Stomach (tissue), 9 donors: Measurements from ENCODE around the gene DCUN1D4. TPM values are rescaled to one million over a fixed set of nuclear protein-coding genes. Genes with fewer than 3 reads are reported as not detected.

ENCODE experiments used
- DNase-seq, 2 donors: peaks; one replicate each; pipeline versions ENCODE4 v3.0.0 to v3.0.0-alpha.2; 2013 to 2019
- H3K27ac ChIP-seq, 5 donors: fragments of 200-600 bp in 4 of 5; sonication (generic) in 4 of 5; one replicate each; pipeline ENCODE4 v1.5.1; 2013 to 2019; ENCODE audit warnings: mild to moderate bottlenecking in 1 of 5, moderate library complexity in 1 of 5
- H3K27me3 ChIP-seq, 3 donors: fragments of 200-600 bp; sonication (generic); one replicate each; pipeline ENCODE4 v1.5.1; 2017 to 2019; ENCODE audit warnings: mixed run types in 1 of 3
- H3K36me3 ChIP-seq, 4 donors: fragments of 200-600 bp; sonication (generic); 1 replicate in 3 of 4; 2 replicates in 1 of 4; pipeline ENCODE4 v1.5.1; 2016 to 2019
- H3K4me1 ChIP-seq, 4 donors: fragments of 200-600 bp; sonication (generic); one replicate each; pipeline ENCODE4 v1.5.1; 2016 to 2019
- H3K4me3 ChIP-seq, 4 donors: fragments of 200-600 bp; sonication (generic) in 3 of 4; one replicate each; pipeline ENCODE4 v1.5.1; 2016 to 2019; ENCODE audit warnings: mild to moderate bottlenecking in 1 of 4
- H3K9me3 ChIP-seq, 4 donors: fragments of 200-600 bp; sonication (generic); one replicate each; pipeline ENCODE4 v1.5.1; 2016 to 2019
- EP300 ChIP-seq: sonication (generic); formaldehyde crosslinking; IDR thresholded peaks from one replicate; pipeline ENCODE4 v1.6.1; 2017; ENCODE audit warnings: antibody characterized with exemption
- POLR2A ChIP-seq, 4 donors: fragments of 450-650 bp; IDR thresholded peaks; one replicate each; pipeline ENCODE4 v1.6.1; 2016; ENCODE audit warnings: antibody characterized with exemption in 4 of 4, control low read depth in 2 of 4, mild to moderate bottlenecking in 1 of 4, moderate library complexity in 1 of 4
- POLR2AphosphoS5 ChIP-seq, 3 donors: sonication (generic); formaldehyde crosslinking; IDR thresholded peaks; one replicate each; pipeline ENCODE4 v1.6.1; 2016; ENCODE audit warnings: antibody characterized with exemption in 3 of 3
- WGBS, 5 donors: extraction: QIAGEN DNeasy Blood & Tissue Kit in 3 of 5; methylation state at CpG; one replicate each; pipeline versions ENCODE4 v1.1.5 to v1.1.7; 2013 to 2018; 5-methylcytosine and 5-hydroxymethylcytosine counted together
- intact Hi-C: fragments of 100-400 bp; cut with DNase I; formaldehyde crosslinking; loops from one replicate; pipeline ENCODE4 v1.15.1; 2023; ENCODE audit warnings: low total_unique reads
- polyA plus RNA-seq, 3 donors: library from polyadenylated mRNA; stranded (reverse); fragments of 200-250 nt; gene quantifications; one replicate each; pipeline ENCODE4 v1.2.3, GENCODE V29; 2013
- total RNA-seq, 5 donors: library from RNA; depleted of rRNA; stranded (reverse); fragments of >200 nt; gene quantifications; one replicate each; pipeline versions ENCODE4 v1.1.0 to v1.2.3, GENCODE V29; 2014 to 2016
- TF ChIP-seq, protein P1 (sequence below), 7 experiments: fragments of 450-650 bp in 4 of 7; fragments of 200-600 bp in 3 of 7; sonication (generic) in 3 of 7; IDR thresholded peaks; one replicate each; pipeline ENCODE4 v1.5.1; 2016 to 2019; ENCODE audit warnings: antibody characterized with exemption in 7 of 7, control low read depth in 2 of 7, mild to moderate bottlenecking in 1 of 7
- donor health status: healthy with polysubstance abuse.
- donor health status: Bipolar disorder and iron deficiency.
- donor health status: healthy.

Gene DCUN1D4
- total and polyA plus RNA-seq, 8 donors, result 5.8 to 84.6 (median 30.0) TPM

DNA sequence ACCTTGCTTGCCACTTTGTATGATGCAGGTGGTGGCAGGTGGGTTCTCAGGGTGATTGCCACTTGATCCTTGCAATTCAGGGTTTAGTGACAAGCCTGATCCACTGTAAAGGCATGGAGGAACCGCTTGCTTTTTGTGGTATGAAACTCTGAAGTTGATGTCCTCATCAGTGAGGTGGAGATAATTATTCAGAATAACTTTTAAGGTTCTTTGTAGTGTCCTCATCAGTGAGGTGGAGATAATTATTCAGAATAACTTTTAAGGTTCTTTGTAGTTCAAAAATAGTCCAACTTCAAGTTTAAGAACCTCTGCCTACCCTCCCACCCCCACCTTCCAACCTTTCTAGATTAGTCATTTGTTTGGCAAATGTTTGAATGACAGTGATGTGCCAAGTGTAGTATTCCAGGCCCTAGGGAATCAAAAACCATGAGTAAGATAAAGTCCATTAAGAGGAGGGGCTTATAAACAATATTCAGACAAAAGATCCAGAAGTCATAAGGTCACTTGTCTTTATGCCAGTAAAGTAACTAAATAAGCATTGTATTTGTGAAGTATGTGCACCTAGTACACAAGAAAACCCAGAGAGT lies 51.2 kb downstream of the DCUN1D4 start:
- Histone ChIP-seq H3K4me1 (peaks cover 0 to 24% (median 9%) of the 10 kb centered on the region in 4 donors), H3K36me3 (peaks cover 3 to 62% (median 52%) of the 10 kb centered on the region in 4 donors), H3K9me3 (no peaks in the 10 kb centered on the region), H3K27ac (no peak overlapping the region), H3K4me3 (no peak overlapping the region), H3K27me3 (no peaks in the 10 kb centered on the region)
- no peak for DNase-seq
- TF ChIP-seq POLR2AphosphoS5 (IDR thresholded peaks at IDR 0.05) (no peak), EP300 (no peak), POLR2A (IDR thresholded peaks at IDR 0.05) (no peak)
- TF ChIP-seq, protein P1, sequence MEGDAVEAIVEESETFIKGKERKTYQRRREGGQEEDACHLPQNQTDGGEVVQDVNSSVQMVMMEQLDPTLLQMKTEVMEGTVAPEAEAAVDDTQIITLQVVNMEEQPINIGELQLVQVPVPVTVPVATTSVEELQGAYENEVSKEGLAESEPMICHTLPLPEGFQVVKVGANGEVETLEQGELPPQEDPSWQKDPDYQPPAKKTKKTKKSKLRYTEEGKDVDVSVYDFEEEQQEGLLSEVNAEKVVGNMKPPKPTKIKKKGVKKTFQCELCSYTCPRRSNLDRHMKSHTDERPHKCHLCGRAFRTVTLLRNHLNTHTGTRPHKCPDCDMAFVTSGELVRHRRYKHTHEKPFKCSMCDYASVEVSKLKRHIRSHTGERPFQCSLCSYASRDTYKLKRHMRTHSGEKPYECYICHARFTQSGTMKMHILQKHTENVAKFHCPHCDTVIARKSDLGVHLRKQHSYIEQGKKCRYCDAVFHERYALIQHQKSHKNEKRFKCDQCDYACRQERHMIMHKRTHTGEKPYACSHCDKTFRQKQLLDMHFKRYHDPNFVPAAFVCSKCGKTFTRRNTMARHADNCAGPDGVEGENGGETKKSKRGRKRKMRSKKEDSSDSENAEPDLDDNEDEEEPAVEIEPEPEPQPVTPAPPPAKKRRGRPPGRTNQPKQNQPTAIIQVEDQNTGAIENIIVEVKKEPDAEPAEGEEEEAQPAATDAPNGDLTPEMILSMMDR (IDR thresholded peaks at IDR 0.05), result no peak
- intact Hi-C loops, result loop anchor here (10.0 kb wide), 1 partner anchor 131 kb away; the partner anchor contains the start of gene LRRC66
- WGBS, 5 donors, result 88 to 98% (median 95%) methylated on average over 1 of the region's 1 CpG

DNA sequence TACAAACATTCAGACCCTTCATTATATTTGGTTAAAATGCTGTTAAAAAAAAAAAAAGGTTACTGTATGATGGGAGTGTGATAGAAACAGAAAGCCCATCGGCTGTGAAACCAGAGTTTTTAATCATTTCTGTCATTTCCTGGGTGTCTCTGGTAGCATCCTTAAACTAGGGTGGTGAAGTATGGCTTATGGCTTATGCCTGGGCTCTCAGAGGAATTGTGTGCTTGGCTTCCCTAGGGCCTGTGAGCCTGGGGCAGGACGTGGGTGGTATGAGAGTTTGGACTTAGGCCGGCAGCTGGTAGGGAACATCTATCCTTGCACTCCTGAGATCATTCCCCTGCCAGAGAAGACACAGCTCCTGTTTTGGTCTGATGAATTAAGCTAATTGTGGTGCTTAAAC lies 52.2 kb downstream of the DCUN1D4 start:
- WGBS, 5 donors, result 80 to 84% (median 81%) methylated on average over 3 of the region's 3 CpGs
- intact Hi-C loops, result loop anchor here (10.0 kb wide), 1 partner anchor 130 kb away; the partner anchor contains the start of gene LRRC66
- DNase-seq, result no peak

DNA sequence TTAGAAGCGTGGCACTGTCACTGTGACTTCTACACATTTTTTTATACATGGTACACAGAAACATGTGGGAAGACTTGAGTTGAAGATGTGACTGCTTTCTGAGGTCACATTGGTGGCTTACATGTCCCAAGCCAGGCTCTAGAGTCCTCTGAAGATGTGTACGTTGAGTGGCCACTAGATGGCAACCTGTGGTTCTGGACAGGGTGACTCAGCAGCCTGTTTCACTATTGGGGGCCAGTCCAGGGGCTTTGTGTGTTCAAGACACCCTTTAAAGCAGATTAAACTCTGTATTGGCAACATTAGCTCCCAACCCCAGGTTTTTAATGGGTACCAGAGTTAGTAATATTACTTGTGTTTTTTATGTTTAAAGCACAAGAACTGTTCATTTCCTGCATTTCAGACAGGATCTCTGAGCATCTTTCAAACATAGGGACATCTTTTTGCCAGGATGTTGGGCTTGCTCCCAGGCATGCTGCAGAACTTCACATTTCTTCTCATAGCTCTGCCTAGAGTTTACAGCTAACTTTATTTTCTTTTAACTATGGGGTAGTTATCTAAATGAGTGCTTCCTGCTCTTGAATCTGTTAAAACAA lies 53.0 kb downstream of the DCUN1D4 start:
- H3K27ac ChIP-seq, result peak overlapping the region in 1 of 5 donors; percentile 47
- H3K4me1 ChIP-seq, result peaks cover 0 to 27% (median 9%) of the 10 kb centered on the region in 4 donors
- no peaks in the 10 kb centered on the region for H3K27me3 ChIP-seq
- WGBS, 5 donors, result 18 to 31% (median 25%) methylated on average over 2 of the region's 2 CpGs
- H3K9me3 ChIP-seq, result no peaks in the 10 kb centered on the region
- TF ChIP-seq POLR2AphosphoS5 (IDR thresholded peaks at IDR 0.05), result peak in 1 of 3 donors; percentile 20
- TF ChIP-seq, protein P1 (IDR thresholded peaks at IDR 0.05), result peak in 5 of 7 experiments; percentile 9 to 76 (median 63)
- TF ChIP-seq EP300, result no peak
- no peak for TF ChIP-seq POLR2A (IDR thresholded peaks at IDR 0.05)
- peaks cover 10 to 58% (median 53%) of the 10 kb centered on the region in 4 donors for H3K36me3 ChIP-seq
- peak; percentile 62 to 84 for DNase-seq
- intact Hi-C loops, result loop anchor here (10.0 kb wide), 1 partner anchor 129 kb away; the partner anchor contains the start of gene LRRC66
- no peak overlapping the region for H3K4me3 ChIP-seq

More for the DNA sequence above, 52.2 kb downstream of the DCUN1D4 start:
- TF ChIP-seq, protein P1 (IDR thresholded peaks at IDR 0.05), result no peak
- TF ChIP-seq POLR2AphosphoS5 (IDR thresholded peaks at IDR 0.05) (no peak), EP300 (no peak), POLR2A (IDR thresholded peaks at IDR 0.05) (no peak)
- Histone ChIP-seq H3K27ac (no peak overlapping the region), H3K9me3 (no peaks in the 10 kb centered on the region), H3K4me3 (no peak overlapping the region), H3K36me3 (peaks cover 4 to 58% (median 54%) of the 10 kb centered on the region in 4 donors), H3K27me3 (no peaks in the 10 kb centered on the region), H3K4me1 (peaks cover 0 to 27% (median 9%) of the 10 kb centered on the region in 4 donors)

DNA sequence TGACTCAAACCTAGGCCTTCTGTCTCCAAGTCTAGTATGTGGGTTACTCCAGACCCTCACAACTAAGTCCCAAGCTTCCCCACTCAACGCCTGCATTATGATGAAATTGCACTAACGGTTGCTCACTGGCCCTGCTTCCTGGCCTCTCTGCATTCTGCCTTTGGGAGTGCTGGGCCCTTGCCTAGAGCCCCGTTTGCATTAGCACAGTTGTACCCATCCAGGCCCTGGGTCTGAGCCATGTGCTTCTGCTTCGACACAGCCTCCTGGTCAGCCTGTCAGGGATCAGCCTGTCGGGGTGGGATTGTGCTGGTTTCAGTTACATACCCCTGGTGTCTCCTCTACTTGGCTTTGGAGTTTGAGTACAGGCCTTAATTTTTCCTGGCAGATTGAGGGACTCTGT lies 58.4 kb downstream of the DCUN1D4 start:
- no peak overlapping the region for H3K27ac ChIP-seq
- peaks cover 0 to 22% (median 13%) of the 10 kb centered on the region in 4 donors for H3K4me1 ChIP-seq
- H3K27me3 ChIP-seq, result no peaks in the 10 kb centered on the region
- intact Hi-C loops, result no loop called here
- DNase-seq, result no peak
- TF ChIP-seq, protein P1 (IDR thresholded peaks at IDR 0.05), result no peak
- no peak for TF ChIP-seq POLR2A (IDR thresholded peaks at IDR 0.05)
- peaks cover 21 to 79% (median 65%) of the 10 kb centered on the region in 4 donors for H3K36me3 ChIP-seq
- WGBS, 5 donors, result 81 to 92% (median 83%) methylated on average over 5 of the region's 5 CpGs
- H3K9me3 ChIP-seq, result no peaks in the 10 kb centered on the region
- H3K4me3 ChIP-seq, result no peak overlapping the region
